H9 (cell line): ENCODE data around the gene OR51B6. TPM values are rescaled to one million over a fixed set of nuclear protein-coding genes. Genes with fewer than 3 reads are reported as not detected.

ENCODE experiments used
- DNase-seq: peaks from one replicate; pipeline ENCODE4 v3.0.0-alpha.2; 2017
- H2AFZ ChIP-seq: one replicate; pipeline ENCODE4 v1.6.1; 2013; ENCODE audit warnings: mild to moderate bottlenecking, low read length, control low read depth, moderate library complexity
- H2AK5ac ChIP-seq: 2 replicates; pipeline ENCODE4 v1.6.1; 2013; ENCODE audit warnings: low read length, control low read depth, mixed read lengths; ENCODE audit not compliant: insufficient read length
- H2BK120ac ChIP-seq: one replicate; pipeline ENCODE4 v1.6.1; 2013; ENCODE audit warnings: low read depth, mild to moderate bottlenecking, low read length, control low read depth, inconsistent platforms; ENCODE audit not compliant: poor library complexity, severe bottlenecking
- H2BK12ac ChIP-seq: 2 replicates; pipeline ENCODE4 v1.6.1; 2013; ENCODE audit warnings: low read length, control low read depth, mixed read lengths, low read depth; ENCODE audit not compliant: insufficient read length
- H2BK15ac ChIP-seq: 2 replicates; pipeline ENCODE4 v1.6.1; 2013; ENCODE audit warnings: low read depth, low read length, control low read depth
- H2BK20ac ChIP-seq: one replicate; pipeline ENCODE4 v1.6.1; 2013; ENCODE audit warnings: low read depth, mild to moderate bottlenecking, low read length, control low read depth, inconsistent platforms; ENCODE audit not compliant: poor library complexity, severe bottlenecking
- H2BK5ac ChIP-seq: 2 replicates; pipeline ENCODE4 v1.6.1; 2013; ENCODE audit warnings: low read length, control low read depth, mixed read lengths; ENCODE audit not compliant: insufficient read length
- H3K14ac ChIP-seq: 2 replicates; pipeline ENCODE4 v1.6.1; 2013; ENCODE audit warnings: low read length, control low read depth; ENCODE audit not compliant: insufficient read depth
- H3K18ac ChIP-seq: 2 replicates; pipeline ENCODE4 v1.6.1; 2013; ENCODE audit warnings: low read depth, mild to moderate bottlenecking, mixed read lengths, low read length, control low read depth; ENCODE audit not compliant: insufficient read length
- H3K23ac ChIP-seq: 2 replicates; pipeline ENCODE4 v1.6.1; 2013; ENCODE audit warnings: low read length, control low read depth, mixed read lengths, low read depth; ENCODE audit not compliant: insufficient read length
- H3K23me2 ChIP-seq: 2 replicates; pipeline ENCODE4 v1.6.1; 2013; ENCODE audit warnings: low read depth, mild to moderate bottlenecking, mixed read lengths, low read length, control low read depth; ENCODE audit not compliant: insufficient read length, poor library complexity, severe bottlenecking
- H3K27ac ChIP-seq: 2 replicates; pipeline ENCODE4 v1.5.1; 2013; ENCODE audit warnings: low read length, control low read depth, mixed read lengths, low read depth; ENCODE audit not compliant: insufficient read length
- H3K27me3 ChIP-seq: 2 replicates; pipeline ENCODE4 v1.6.1; 2013; ENCODE audit warnings: low read length, control low read depth, inconsistent platforms; ENCODE audit not compliant: insufficient read depth
- H3K4ac ChIP-seq: 2 replicates; pipeline ENCODE4 v1.6.1; 2013; ENCODE audit warnings: low read depth, mild to moderate bottlenecking, control low read depth, inconsistent platforms, low read length, moderate library complexity
- H3K4me1 ChIP-seq: 2 replicates; pipeline ENCODE4 v1.6.1; 2013; ENCODE audit warnings: low read length, control low read depth, inconsistent platforms; ENCODE audit not compliant: insufficient read depth
- H3K4me2 ChIP-seq: 2 replicates; pipeline ENCODE4 v1.6.1; 2013; ENCODE audit warnings: low read length, control low read depth, mixed read lengths; ENCODE audit not compliant: insufficient read length, insufficient read depth
- H3K56ac ChIP-seq: 2 replicates; pipeline ENCODE4 v1.6.1; 2013; ENCODE audit warnings: low read depth, mild to moderate bottlenecking, mixed read lengths, low read length, control low read depth; ENCODE audit not compliant: insufficient read length
- H3K79me1 ChIP-seq: 2 replicates; pipeline ENCODE4 v1.6.1; 2013; ENCODE audit warnings: low read depth, mild to moderate bottlenecking, moderate library complexity, low read length, control low read depth, inconsistent platforms; ENCODE audit not compliant: insufficient read depth, poor library complexity, severe bottlenecking
- H3K79me2 ChIP-seq: 2 replicates; pipeline ENCODE4 v1.6.1; 2013; ENCODE audit warnings: low read length, control low read depth, inconsistent platforms; ENCODE audit not compliant: insufficient read depth
- H3K9ac ChIP-seq: 2 replicates; pipeline ENCODE4 v1.6.1; 2013; ENCODE audit warnings: low read length, control low read depth, mixed read lengths; ENCODE audit not compliant: insufficient read length; ENCODE audit errors: extremely low read depth
- H3K9me3 ChIP-seq: one replicate; pipeline ENCODE4 v1.6.1; 2013; ENCODE audit warnings: low read depth, low read length, inconsistent platforms; ENCODE audit not compliant: control insufficient read depth
- H3T11ph ChIP-seq: one replicate; pipeline ENCODE4 v1.6.1; 2013; ENCODE audit warnings: mild to moderate bottlenecking, low read length, control low read depth, inconsistent platforms
- H4K20me1 ChIP-seq: one replicate; pipeline ENCODE4 v1.6.1; 2013; ENCODE audit not compliant: control insufficient read depth, insufficient read length, insufficient read depth
- H4K5ac ChIP-seq: 2 replicates; pipeline ENCODE4 v1.6.1; 2013; ENCODE audit warnings: low read depth, mild to moderate bottlenecking, mixed read lengths, low read length, control low read depth; ENCODE audit not compliant: insufficient read length
- H4K8ac ChIP-seq: replicated peaks from 2 replicates; pipeline ENCODE4 v1.6.1; 2013; ENCODE audit warnings: low read length, control low read depth, mixed read lengths, low read depth; ENCODE audit not compliant: insufficient read length
- H4K91ac ChIP-seq: 2 replicates; pipeline ENCODE4 v1.6.1; 2013; ENCODE audit warnings: low read depth, mild to moderate bottlenecking, moderate library complexity, mixed read lengths, low read length, control low read depth; ENCODE audit not compliant: insufficient read length
- H3K27ac Mint-ChIP-seq, 3 experiments: 2 replicates in 2 of 3; 3 replicates in 1 of 3; pipeline ENCODE4 v1.8.0; 2020 to 2021; ENCODE audit warnings: mixed read lengths in 3 of 3, mild to moderate bottlenecking in 1 of 3, moderate library complexity in 1 of 3
- H3K27me3 Mint-ChIP-seq: 2 replicates; pipeline ENCODE4 v1.8.0; 2021; ENCODE audit warnings: low read depth, mild to moderate bottlenecking, moderate library complexity, mixed read lengths
- H3K36me3 Mint-ChIP-seq, 3 experiments: 2 replicates in 2 of 3; 3 replicates in 1 of 3; pipeline ENCODE4 v1.8.0; 2020 to 2021; ENCODE audit warnings: low read depth in 3 of 3, mixed read lengths in 3 of 3; ENCODE audit not compliant: insufficient read depth in 1 of 3
- H3K4me1 Mint-ChIP-seq, 2 experiments: 2 replicates each; pipeline ENCODE4 v1.8.0; 2020; ENCODE audit warnings: mixed read lengths in 2 of 2
- H3K4me3 Mint-ChIP-seq, 2 experiments: 2 replicates in 1 of 2; 3 replicates in 1 of 2; pipeline ENCODE4 v1.8.0; 2020 to 2021; ENCODE audit warnings: mild to moderate bottlenecking in 2 of 2, mixed read lengths in 2 of 2, moderate library complexity in 1 of 2
- H3K9me3 Mint-ChIP-seq, 2 experiments: 2 replicates in 1 of 2; 3 replicates in 1 of 2; pipeline ENCODE4 v1.8.0; 2020; ENCODE audit warnings: mild to moderate bottlenecking in 2 of 2, mixed read lengths in 2 of 2, moderate library complexity in 1 of 2
- CTCF ChIP-seq: fragments of 200-600 bp; sonication (generic); conservative IDR thresholded peaks from 3 replicates; pipeline ENCODE4 v1.8.0; 2021; ENCODE audit warnings: antibody characterized with exemption, mild to moderate bottlenecking
- WGBS: extraction: QIAGEN DNeasy Blood & Tissue Kit; methylation state at CpG from one replicate; pipeline ENCODE4 v1.1.7; 2013; ENCODE audit warnings: missing lambda C conversion rate, low lambda C conversion rate, mixed read lengths; ENCODE audit not compliant: insufficient read length; ENCODE audit errors: extremely low coverage; 5-methylcytosine and 5-hydroxymethylcytosine counted together
- total RNA-seq: library from RNA; stranded (reverse); gene quantifications from 2 replicates; pipeline ENCODE4 v1.2.1, GENCODE V29; 2021

The OR51B6 gene
- total RNA-seq, 1 experiment from 2014 or later, result not detected

- H3K18ac ChIP-seq, result no peak within 1 kb of the TSS
- no peaks in the 10 kb centered on the region for H3K36me3 Mint-ChIP-seq
- no peaks in the 10 kb centered on the region for H3K9me3 ChIP-seq
- H3K79me1 ChIP-seq, result no peaks in the 10 kb centered on the region
- no peak within 1 kb of the TSS; a peak in 1 of 7 replicates for H3K27ac Mint-ChIP-seq
- H3K56ac ChIP-seq, result no peak within 1 kb of the TSS
- no peak within 1 kb of the TSS for H2BK20ac ChIP-seq
- no peak within 1 kb of the TSS for H3K4ac ChIP-seq
- H4K8ac ChIP-seq, result no peak within 1 kb of the TSS
- no peak within 1 kb of the TSS for H2BK5ac ChIP-seq
- no peak within 1 kb of the TSS for H2AK5ac ChIP-seq
- DNase-seq, result no peak
- no peaks in the 10 kb centered on the region for H3K27me3 ChIP-seq
- no peak within 1 kb of the TSS for H3K14ac ChIP-seq
- no peak within 1 kb of the TSS for H3K27ac ChIP-seq
- H3K4me1 ChIP-seq, result no peaks in the 10 kb centered on the region
- H4K5ac ChIP-seq, result no peak within 1 kb of the TSS
- no peak within 1 kb of the TSS for H3T11ph ChIP-seq
- H3K23me2 ChIP-seq, result no peaks in the 10 kb centered on the region
- no peak within 1 kb of the TSS for H2AFZ ChIP-seq
- WGBS, result no CpG with 5 or more reads among the region's 2 CpGs
- no peak within 1 kb of the TSS for H3K23ac ChIP-seq
- no peaks in the 10 kb centered on the region for H3K79me2 ChIP-seq
- no peaks in the 10 kb centered on the region for H3K27me3 Mint-ChIP-seq
- no peaks in the 10 kb centered on the region for H3K9me3 Mint-ChIP-seq
- H2BK15ac ChIP-seq, result no peak within 1 kb of the TSS
- no peak for TF ChIP-seq CTCF
- no peak within 1 kb of the TSS for H4K91ac ChIP-seq
- no peak within 1 kb of the TSS for H3K9ac ChIP-seq
- no peaks in the 10 kb centered on the region for H4K20me1 ChIP-seq
- H2BK12ac ChIP-seq, result no peak within 1 kb of the TSS
- no peak within 1 kb of the TSS for H3K4me3 Mint-ChIP-seq
- H3K4me2 ChIP-seq, result no peak within 1 kb of the TSS
- no peak within 1 kb of the TSS for H2BK120ac ChIP-seq
- H3K4me1 Mint-ChIP-seq, result no peaks in the 10 kb centered on the region
Measured at GRCh38 chr11:5301846-5302245, 49.5 kb upstream of the OR51B6 start, which contains the start of gene OR51B4. OR51B4 (minus strand) TSS chr11:5301946; CDS start chr11:5301946, 0 bp downstream.
